ENCODE results near the gene BRAF. TPM values are rescaled to one million over a fixed set of nuclear protein-coding genes. Genes with fewer than 3 reads are reported as not detected.

Gene BRAF
- total RNA-seq, 4 donors from 2014 or later, result 37.1 to 56.9 (median 45.3) TPM

GRCh38 chr7:140684066-140684950 lies 240.4 kb downstream of the BRAF start:
- TF ChIP-seq CTCF (IDR thresholded peaks at IDR 0.05; ENCODE audit: low read depth), result no peak

- no peak for TF ChIP-seq CTCF (IDR thresholded peaks at IDR 0.05; ENCODE audit: low read depth)
These were observed 241.1 kb downstream of the BRAF start for GRCh38 chr7:140683657-140684056.

- no peak for TF ChIP-seq CTCF (IDR thresholded peaks at IDR 0.05; ENCODE audit: low read depth)
These were observed 243.0 kb downstream of the BRAF start for GRCh38 chr7:140681766-140682165.

- no peak for TF ChIP-seq CTCF (IDR thresholded peaks at IDR 0.05; ENCODE audit: low read depth)
These were observed 243.8 kb downstream of the BRAF start for GRCh38 chr7:140680886-140681285.

GRCh38 chr7:140679186-140679585 lies 245.5 kb downstream of the BRAF start:
- TF ChIP-seq CTCF (IDR thresholded peaks at IDR 0.05; ENCODE audit: low read depth), result no peak

- no peak for TF ChIP-seq CTCF (IDR thresholded peaks at IDR 0.05; ENCODE audit: low read depth)
These were observed 246.0 kb downstream of the BRAF start for GRCh38 chr7:140678816-140679130.

GRCh38 chr7:140678081-140678815 lies 246.5 kb downstream of the BRAF start:
- no peak for TF ChIP-seq CTCF (IDR thresholded peaks at IDR 0.05; ENCODE audit: low read depth)
